NCI-H526 treated with DMSO at 0.1 percent for 48 hours (cell line): ENCODE data around the gene KCNN2.

Experiments used
- DNase-seq: peaks from one replicate; lab custom pipeline; 2025; lab: John Stamatoyannopoulos, UW

The KCNN2 gene

GRCh38 chr5:114362977-114363761 is 1.3 kb downstream of the KCNN2 start:
- peak; percentile 43 for DNase-seq

GRCh38 chr5:114363837-114364236 is 2.0 kb downstream of the KCNN2 start:
- DNase-seq, result peak; percentile 43

GRCh38 chr5:114367029-114367428 is 5.2 kb downstream of the KCNN2 start:
- no peak for DNase-seq

GRCh38 chr5:114369680-114370417 is 8.0 kb downstream of the KCNN2 start:
- no peak for DNase-seq

GRCh38 chr5:114377050-114377844 is 15.4 kb downstream of the KCNN2 start:
- DNase-seq, result no peak

GRCh38 chr5:114377946-114378345 is 16.1 kb downstream of the KCNN2 start:
- DNase-seq, result no peak

- no peak for DNase-seq
Measured at GRCh38 chr5:114380721-114381120, 18.9 kb downstream of the KCNN2 start.

- DNase-seq, result no peak
Measured at GRCh38 chr5:114387433-114387832, 25.6 kb downstream of the KCNN2 start.

GRCh38 chr5:114390431-114390830 is 28.6 kb downstream of the KCNN2 start:
- DNase-seq, result no peak

- no peak for DNase-seq
Measured at GRCh38 chr5:114391321-114391720, 29.5 kb downstream of the KCNN2 start.

GRCh38 chr5:114393159-114393558 is 31.3 kb downstream of the KCNN2 start:
- no peak for DNase-seq

- no peak for DNase-seq
Measured at GRCh38 chr5:114402206-114402605, 40.3 kb downstream of the KCNN2 start.

GRCh38 chr5:114407783-114408182 is 45.9 kb downstream of the KCNN2 start:
- DNase-seq, result no peak

GRCh38 chr5:114408847-114409246 is 47.0 kb downstream of the KCNN2 start:
- DNase-seq, result no peak

GRCh38 chr5:114411380-114411931 is 49.6 kb downstream of the KCNN2 start:
- no peak for DNase-seq

GRCh38 chr5:114412510-114413171 is 50.8 kb downstream of the KCNN2 start:
- DNase-seq, result no peak

GRCh38 chr5:114415760-114416159 is 53.9 kb downstream of the KCNN2 start:
- DNase-seq, result no peak

- no peak for DNase-seq
Measured at GRCh38 chr5:114416254-114416653, 54.4 kb downstream of the KCNN2 start.

- DNase-seq, result no peak
Measured at GRCh38 chr5:114417519-114417918, 55.6 kb downstream of the KCNN2 start.

- no peak for DNase-seq
Measured at GRCh38 chr5:114418176-114419066, 56.6 kb downstream of the KCNN2 start.

- no peak for DNase-seq
Measured at GRCh38 chr5:114419067-114419388, 57.2 kb downstream of the KCNN2 start.
